DOHH2 (cell line): ENCODE measurements around the gene ZNF136.

ENCODE experiments used
- EZH2phosphoT487 ChIP-seq: fragments of 200-600 bp; sonication (generic); IDR thresholded peaks from 2 replicates; pipeline ENCODE4 v1.6.1; 2017; ENCODE audit warnings: borderline replicate concordance, mild to moderate bottlenecking, antibody characterized with exemption, low read length, moderate library complexity, mixed read lengths
- TF ChIP-seq, protein P1 (sequence below): fragments of 200-600 bp; sonication (generic); IDR thresholded peaks from one replicate; pipeline ENCODE4 v1.5.1; 2014; ENCODE audit warnings: antibody characterized with exemption, mild to moderate bottlenecking, low read depth, low read length; ENCODE audit not compliant: poor library complexity, severe bottlenecking

DNA sequence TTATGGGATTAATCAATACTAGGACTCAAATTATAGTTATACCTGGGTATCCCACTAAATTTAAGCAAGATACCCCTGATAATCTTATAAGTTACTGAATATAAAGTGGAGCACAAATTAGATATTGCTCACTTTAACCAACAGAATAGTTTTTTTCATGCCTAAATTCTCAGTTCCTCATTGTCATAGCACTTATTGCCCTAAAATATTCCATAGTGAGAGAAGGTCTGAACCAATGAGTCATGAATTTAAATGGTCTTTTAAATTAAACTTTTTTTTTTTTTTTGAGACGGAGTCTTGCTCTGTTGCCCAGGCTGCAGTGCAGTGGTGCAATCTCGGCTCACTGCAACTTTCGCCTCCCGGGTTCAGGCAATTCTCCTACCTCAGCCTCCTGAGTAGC lies 42.4 kb downstream of the ZNF136 start:
- TF ChIP-seq, protein P1, sequence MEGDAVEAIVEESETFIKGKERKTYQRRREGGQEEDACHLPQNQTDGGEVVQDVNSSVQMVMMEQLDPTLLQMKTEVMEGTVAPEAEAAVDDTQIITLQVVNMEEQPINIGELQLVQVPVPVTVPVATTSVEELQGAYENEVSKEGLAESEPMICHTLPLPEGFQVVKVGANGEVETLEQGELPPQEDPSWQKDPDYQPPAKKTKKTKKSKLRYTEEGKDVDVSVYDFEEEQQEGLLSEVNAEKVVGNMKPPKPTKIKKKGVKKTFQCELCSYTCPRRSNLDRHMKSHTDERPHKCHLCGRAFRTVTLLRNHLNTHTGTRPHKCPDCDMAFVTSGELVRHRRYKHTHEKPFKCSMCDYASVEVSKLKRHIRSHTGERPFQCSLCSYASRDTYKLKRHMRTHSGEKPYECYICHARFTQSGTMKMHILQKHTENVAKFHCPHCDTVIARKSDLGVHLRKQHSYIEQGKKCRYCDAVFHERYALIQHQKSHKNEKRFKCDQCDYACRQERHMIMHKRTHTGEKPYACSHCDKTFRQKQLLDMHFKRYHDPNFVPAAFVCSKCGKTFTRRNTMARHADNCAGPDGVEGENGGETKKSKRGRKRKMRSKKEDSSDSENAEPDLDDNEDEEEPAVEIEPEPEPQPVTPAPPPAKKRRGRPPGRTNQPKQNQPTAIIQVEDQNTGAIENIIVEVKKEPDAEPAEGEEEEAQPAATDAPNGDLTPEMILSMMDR, result no peak
- TF ChIP-seq EZH2phosphoT487, result no peak
